ENCODE results near the gene AQP12A. TPM values are rescaled to one million over a fixed set of nuclear protein-coding genes. Genes with fewer than 3 reads are reported as not detected.

Gene AQP12A
- total and polyA plus RNA-seq, 7 donors, result 3.0 to 7.4 TPM; not detected in 5

DNA sequence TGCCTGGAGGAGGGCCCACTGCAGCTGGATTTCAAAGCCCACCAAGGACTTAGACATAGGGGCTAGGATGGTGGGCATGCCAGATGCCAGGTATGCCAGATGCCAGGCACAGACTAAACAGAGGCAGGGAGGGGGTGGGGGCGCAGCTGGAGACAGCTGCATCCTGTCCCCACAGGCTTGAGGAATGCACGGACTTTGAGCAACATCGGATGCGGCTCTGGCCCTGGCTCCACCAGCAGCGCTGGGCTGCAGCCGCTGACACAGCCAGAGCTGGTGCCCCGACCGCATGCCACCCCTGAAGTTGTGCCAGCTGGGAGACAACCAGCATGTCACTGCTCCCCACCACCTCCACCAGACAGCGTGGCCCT, 39.5 kb downstream of the AQP12A start:
- Histone ChIP-seq H3K4me1 (no peaks in the 10 kb centered on the region), H3K36me3 (no peaks in the 10 kb centered on the region), H3K4me3 (no peak overlapping the region), H3K27ac (no peak overlapping the region), H3K9me3 (no peaks in the 10 kb centered on the region), H3K27me3 (peaks cover 0 to 22% (median 0%) of the 10 kb centered on the region in 3 donors)
- DNase-seq, result no peak
- TF ChIP-seq EP300 (IDR thresholded peaks at IDR 0.05), result no peak
- no peak for TF ChIP-seq POLR2AphosphoS5 (IDR thresholded peaks at IDR 0.05)
- TF ChIP-seq POLR2A (IDR thresholded peaks at IDR 0.05), result no peak
- TF ChIP-seq, protein P1, sequence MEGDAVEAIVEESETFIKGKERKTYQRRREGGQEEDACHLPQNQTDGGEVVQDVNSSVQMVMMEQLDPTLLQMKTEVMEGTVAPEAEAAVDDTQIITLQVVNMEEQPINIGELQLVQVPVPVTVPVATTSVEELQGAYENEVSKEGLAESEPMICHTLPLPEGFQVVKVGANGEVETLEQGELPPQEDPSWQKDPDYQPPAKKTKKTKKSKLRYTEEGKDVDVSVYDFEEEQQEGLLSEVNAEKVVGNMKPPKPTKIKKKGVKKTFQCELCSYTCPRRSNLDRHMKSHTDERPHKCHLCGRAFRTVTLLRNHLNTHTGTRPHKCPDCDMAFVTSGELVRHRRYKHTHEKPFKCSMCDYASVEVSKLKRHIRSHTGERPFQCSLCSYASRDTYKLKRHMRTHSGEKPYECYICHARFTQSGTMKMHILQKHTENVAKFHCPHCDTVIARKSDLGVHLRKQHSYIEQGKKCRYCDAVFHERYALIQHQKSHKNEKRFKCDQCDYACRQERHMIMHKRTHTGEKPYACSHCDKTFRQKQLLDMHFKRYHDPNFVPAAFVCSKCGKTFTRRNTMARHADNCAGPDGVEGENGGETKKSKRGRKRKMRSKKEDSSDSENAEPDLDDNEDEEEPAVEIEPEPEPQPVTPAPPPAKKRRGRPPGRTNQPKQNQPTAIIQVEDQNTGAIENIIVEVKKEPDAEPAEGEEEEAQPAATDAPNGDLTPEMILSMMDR (IDR thresholded peaks at IDR 0.05), result no peak
- intact Hi-C loops (cut with DNase I), result no loop called here
- WGBS, 2 donors, result 37 to 56% methylated on average over 9 of the region's 9 CpGs

- TF ChIP-seq, protein P1 (IDR thresholded peaks at IDR 0.05), result no peak
- TF ChIP-seq POLR2A (IDR thresholded peaks at IDR 0.05) (no peak), POLR2AphosphoS5 (IDR thresholded peaks at IDR 0.05) (no peak), EP300 (IDR thresholded peaks at IDR 0.05) (no peak)
- intact Hi-C loops (cut with DNase I), result no loop called here
- no peak for DNase-seq
- no peaks in the 10 kb centered on the region for H3K9me3 ChIP-seq
- H3K27me3 ChIP-seq, result peaks cover 0 to 22% (median 0%) of the 10 kb centered on the region in 3 donors
- no peaks in the 10 kb centered on the region for H3K36me3 ChIP-seq
- H3K27ac ChIP-seq, result no peak overlapping the region
- H3K4me3 ChIP-seq, result no peak overlapping the region
- 74 to 85% methylated on average over 5 of the region's 5 CpGs for WGBS, 2 donors
- H3K4me1 ChIP-seq, result peaks cover 0 to 6% (median 4%) of the 10 kb centered on the region in 4 donors
These were observed 40.5 kb downstream of the AQP12A start for GRCh38 chr2:240732184-240732583.

DNA sequence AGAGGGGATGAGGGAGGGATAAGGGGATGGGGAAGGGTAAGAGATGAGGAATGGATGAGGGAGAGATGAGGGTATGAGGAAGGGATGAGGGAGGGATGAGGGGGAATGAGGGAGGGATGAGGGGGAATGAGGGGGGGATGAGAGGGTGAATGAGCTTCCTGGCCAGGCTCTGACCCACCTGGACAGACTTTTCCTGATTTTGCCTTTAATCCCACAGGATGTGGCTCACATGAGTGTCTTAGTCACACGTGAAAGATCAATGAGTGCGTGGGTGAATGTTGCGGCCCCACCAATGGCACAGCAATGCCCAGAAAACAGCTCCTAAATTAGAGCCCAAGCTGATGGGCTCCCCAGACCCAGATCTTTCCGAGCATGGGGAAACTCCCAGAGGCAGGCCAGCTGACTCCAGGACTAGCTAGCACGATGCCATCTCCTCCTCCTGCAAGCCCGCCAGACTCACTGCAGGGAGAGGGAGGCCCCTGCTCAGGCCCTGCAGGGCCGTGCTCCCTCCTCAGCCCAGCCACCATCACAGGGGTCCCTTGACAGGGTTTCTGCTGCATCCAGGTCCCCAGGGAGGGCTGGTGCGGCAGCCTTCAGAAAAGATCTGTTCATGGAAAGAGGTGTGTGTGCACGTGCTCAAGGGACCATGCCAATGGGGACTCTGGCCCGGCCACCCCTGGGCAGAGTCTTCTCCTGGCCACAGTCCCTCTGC, 41.4 kb downstream of the AQP12A start:
- H3K9me3 ChIP-seq, result no peaks in the 10 kb centered on the region
- DNase-seq, result no peak
- no peaks in the 10 kb centered on the region for H3K36me3 ChIP-seq
- peaks cover 0 to 22% (median 0%) of the 10 kb centered on the region in 3 donors for H3K27me3 ChIP-seq
- intact Hi-C loops (cut with DNase I), result no loop called here
- no peak overlapping the region for H3K27ac ChIP-seq
- TF ChIP-seq, protein P1 (IDR thresholded peaks at IDR 0.05), result no peak
- TF ChIP-seq EP300 (IDR thresholded peaks at IDR 0.05) (no peak), POLR2AphosphoS5 (IDR thresholded peaks at IDR 0.05) (no peak), POLR2A (IDR thresholded peaks at IDR 0.05) (no peak)
- peaks cover 0 to 15% (median 13%) of the 10 kb centered on the region in 4 donors for H3K4me1 ChIP-seq
- WGBS, 2 donors, result 71 to 84% methylated on average over 10 of the region's 10 CpGs
- no peak overlapping the region for H3K4me3 ChIP-seq

DNA sequence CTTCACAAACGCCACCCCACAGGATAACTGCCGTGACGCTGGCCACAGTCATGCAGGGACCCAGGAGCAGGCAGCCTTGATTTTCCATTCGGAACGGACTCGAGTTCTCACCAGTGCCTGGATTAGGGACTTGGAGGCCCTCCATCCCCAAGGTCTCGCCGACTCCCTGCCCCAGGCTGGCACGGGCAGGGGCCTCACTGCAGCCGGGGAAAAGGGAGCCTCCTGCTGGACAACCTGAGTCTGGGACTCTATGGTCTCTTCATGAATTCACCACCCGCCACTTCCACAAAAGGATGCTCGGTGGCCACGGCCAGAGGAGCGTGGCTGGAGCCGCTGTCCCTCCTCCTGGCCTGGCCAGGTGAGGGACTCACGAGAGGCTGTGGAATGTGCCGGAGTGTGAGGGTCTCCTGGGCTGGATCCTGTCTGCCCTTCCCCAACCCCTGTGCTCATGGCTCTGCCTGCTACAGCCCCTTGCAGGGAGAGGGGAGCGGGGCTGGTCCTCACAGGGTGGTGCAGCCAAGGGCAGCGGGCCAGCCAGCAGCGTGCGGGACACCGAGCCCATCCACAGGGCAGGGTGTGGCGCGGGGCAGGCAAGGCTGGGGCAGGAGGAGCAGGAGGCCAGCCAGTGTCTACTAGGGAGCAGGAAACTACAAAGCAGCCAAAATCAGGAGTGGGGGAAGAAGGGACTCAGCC, 42.3 kb downstream of the AQP12A start:
- 42 to 78% methylated on average over 24 of the region's 24 CpGs for WGBS, 2 donors
- Histone ChIP-seq H3K27ac (no peak overlapping the region), H3K9me3 (no peaks in the 10 kb centered on the region), H3K36me3 (no peaks in the 10 kb centered on the region), H3K4me3 (no peak overlapping the region), H3K27me3 (peaks cover 0 to 22% (median 0%) of the 10 kb centered on the region in 3 donors), H3K4me1 (peaks cover 0 to 19% (median 15%) of the 10 kb centered on the region in 4 donors)
- TF ChIP-seq EP300 (IDR thresholded peaks at IDR 0.05), result no peak
- no peak for TF ChIP-seq POLR2A (IDR thresholded peaks at IDR 0.05)
- no peak for TF ChIP-seq POLR2AphosphoS5 (IDR thresholded peaks at IDR 0.05)
- TF ChIP-seq, protein P1 (IDR thresholded peaks at IDR 0.05), result no peak
- no peak for DNase-seq
- intact Hi-C loops (cut with DNase I), result no loop called here

Measured in sigmoid colon (tissue), 7 donors.